Measurements from ENCODE around the gene SLC13A3.

The SLC13A3 gene

GRCh38 chr20:46520976-46521579 lies 130.2 kb downstream of the SLC13A3 start:
- peak; percentile 80 for DNase-seq (ENCODE audit: low read depth)
- TF ChIP-seq CTCF (IDR thresholded peaks at IDR 0.05; ENCODE audit: low read depth, low read length) (peak; percentile 78), MAX (IDR thresholded peaks at IDR 0.05; ENCODE audit: low read depth, low read length) (no peak), POLR2A (IDR thresholded peaks at IDR 0.05; ENCODE audit: extremely low read depth, insufficient read length) (no peak), MYC (IDR thresholded peaks at IDR 0.05; ENCODE audit: low read depth, low read length) (no peak)
- no peak overlapping the region for H3K4me3 ChIP-seq (ENCODE audit: low read depth, low read length)

GRCh38 chr20:46520540-46520939 lies 130.7 kb downstream of the SLC13A3 start:
- DNase-seq (ENCODE audit: low read depth): no peak
- no peak for TF ChIP-seq POLR2A (IDR thresholded peaks at IDR 0.05; ENCODE audit: extremely low read depth, insufficient read length)
- TF ChIP-seq MYC (IDR thresholded peaks at IDR 0.05; ENCODE audit: low read depth, low read length): no peak
- TF ChIP-seq MAX (IDR thresholded peaks at IDR 0.05; ENCODE audit: low read depth, low read length): no peak
- TF ChIP-seq CTCF (IDR thresholded peaks at IDR 0.05; ENCODE audit: low read depth, low read length): no peak
- no peak overlapping the region for H3K4me3 ChIP-seq (ENCODE audit: low read depth, low read length)

- TF ChIP-seq CTCF (IDR thresholded peaks at IDR 0.05; ENCODE audit: low read depth, low read length): no peak
- no peak for TF ChIP-seq MYC (IDR thresholded peaks at IDR 0.05; ENCODE audit: low read depth, low read length)
- TF ChIP-seq POLR2A (IDR thresholded peaks at IDR 0.05; ENCODE audit: extremely low read depth, insufficient read length): no peak
- no peak for TF ChIP-seq MAX (IDR thresholded peaks at IDR 0.05; ENCODE audit: low read depth, low read length)
- H3K4me3 ChIP-seq (ENCODE audit: low read depth, low read length): no peak overlapping the region
- no peak for DNase-seq (ENCODE audit: low read depth)
These were observed 131.7 kb downstream of the SLC13A3 start for GRCh38 chr20:46519471-46520068.

- H3K4me3 ChIP-seq (ENCODE audit: low read depth, low read length): peak within 1 kb of the TSS; percentile 63
- DNase-seq (ENCODE audit: low read depth): peak; percentile 81
- no peak for TF ChIP-seq MAX (IDR thresholded peaks at IDR 0.05; ENCODE audit: low read depth, low read length)
- TF ChIP-seq MYC (IDR thresholded peaks at IDR 0.05; ENCODE audit: low read depth, low read length): no peak
- TF ChIP-seq POLR2A (IDR thresholded peaks at IDR 0.05; ENCODE audit: extremely low read depth, insufficient read length): no peak
- TF ChIP-seq CTCF (IDR thresholded peaks at IDR 0.05; ENCODE audit: low read depth, low read length): no peak
These were observed 138.1 kb downstream of the SLC13A3 start, which contains the start of gene ZNF334 for GRCh38 chr20:46512943-46513844. ZNF334 (minus strand) TSS chr20:46513559; CDS start chr20:46512102, 1,457 bp downstream.

DNA sequence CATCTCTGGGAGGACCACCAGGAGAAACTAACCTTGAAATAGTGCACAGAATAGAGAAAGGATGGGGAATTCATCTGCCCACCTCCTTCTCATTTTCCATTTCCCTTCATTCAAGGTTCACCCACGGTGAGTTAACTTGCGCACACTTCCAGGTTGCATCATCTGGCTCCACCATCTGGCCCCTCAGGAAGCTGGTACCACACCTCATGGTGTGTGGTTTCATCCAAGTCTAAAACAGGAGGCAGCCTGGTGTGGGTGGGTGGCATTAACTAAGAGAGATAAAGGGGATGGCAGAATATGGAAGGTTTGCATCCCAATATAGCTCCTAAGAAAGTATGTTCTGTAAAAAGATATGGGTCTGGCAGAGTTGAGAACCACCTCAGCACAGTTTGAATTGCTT lies 141.7 kb downstream of the SLC13A3 start:
- DNase-seq (ENCODE audit: low read depth): peak; percentile 46
- TF ChIP-seq MYC (IDR thresholded peaks at IDR 0.05; ENCODE audit: low read depth, low read length): no peak
- TF ChIP-seq CTCF (IDR thresholded peaks at IDR 0.05; ENCODE audit: low read depth, low read length): no peak
- TF ChIP-seq POLR2A (IDR thresholded peaks at IDR 0.05; ENCODE audit: extremely low read depth, insufficient read length): no peak
- TF ChIP-seq MAX (IDR thresholded peaks at IDR 0.05; ENCODE audit: low read depth, low read length): no peak
- H3K4me3 ChIP-seq (ENCODE audit: low read depth, low read length): no peak overlapping the region

Data from NB4 (cell line).